SK-N-MC (cell line): ENCODE measurements around the gene NCOA1.
"Not testable (repeated sequence)": the region's sequence is repeated elsewhere in the genome, so short reads cannot be mapped to it uniquely, and the experiment has no call there.

Experiments
- EZH2 ChIP-seq: fragments of 200-600 bp; sonication (generic); IDR thresholded peaks from one replicate; pipeline ENCODE4 v1.6.1; 2017; ENCODE audit warnings: antibody characterized with exemption
- POLR2AphosphoS5 ChIP-seq: IDR thresholded peaks from 2 replicates; pipeline ENCODE4 v1.6.1; 2012; ENCODE audit warnings: mild to moderate bottlenecking, low read depth, low read length, borderline replicate concordance

- TF ChIP-seq EZH2, POLR2AphosphoS5: not testable (repeated sequence)
These were observed 59.2 kb downstream of the NCOA1 start for GRCh38 chr2:24550301-24550700.
